Calu3 (cell line): ENCODE results near the gene MMS19. TPM values are rescaled to one million over a fixed set of nuclear protein-coding genes. Genes with fewer than 3 reads are reported as not detected.

Source experiments
- BruUV-seq: library from RNA; stranded (reverse); fragments of 400-500 nt; replicated peaks from 2 replicates; lab custom pipeline; 2021; lab: Mats Ljungman, UMichigan
- CTCF ChIA-PET: fragments of 300-600 bp; sonication (Branson Sonifier 250); formaldehyde crosslinking; loops from one replicate; lab custom pipeline; 2022; ENCODE audit warnings: antibody characterized with exemption; lab: Charles Lee
- DNase-seq: peaks from one replicate; pipeline ENCODE4 v3.0.0; 2022
- H3K27ac Mint-ChIP-seq: one replicate; pipeline ENCODE4 v1.8.0; 2022; ENCODE audit warnings: mixed read lengths; ENCODE audit not compliant: unreplicated experiment
- H3K27me3 Mint-ChIP-seq: one replicate; pipeline ENCODE4 v1.8.0; 2022; ENCODE audit warnings: mixed read lengths; ENCODE audit not compliant: unreplicated experiment
- H3K36me3 Mint-ChIP-seq: one replicate; pipeline ENCODE4 v1.8.0; 2022; ENCODE audit warnings: mild to moderate bottlenecking, moderate library complexity, mixed read lengths; ENCODE audit not compliant: insufficient read depth, unreplicated experiment
- H3K4me1 Mint-ChIP-seq: one replicate; pipeline ENCODE4 v1.8.0; 2022; ENCODE audit warnings: mild to moderate bottlenecking, low read depth, mixed read lengths; ENCODE audit not compliant: unreplicated experiment
- H3K4me3 Mint-ChIP-seq: one replicate; pipeline ENCODE4 v1.8.0; 2022; ENCODE audit warnings: mild to moderate bottlenecking, low read depth, moderate library complexity, mixed read lengths; ENCODE audit not compliant: unreplicated experiment
- H3K9me3 Mint-ChIP-seq: one replicate; pipeline ENCODE4 v1.8.0; 2022; ENCODE audit warnings: low read depth, mixed read lengths; ENCODE audit not compliant: unreplicated experiment
- CTCF ChIP-seq: fragments of 200-600 bp; IDR thresholded peaks from one replicate; pipeline ENCODE4 v1.8.0; 2022; ENCODE audit warnings: antibody characterized with exemption; ENCODE audit not compliant: unreplicated experiment
- intact Hi-C: fragments of 100-400 bp; cut with micrococcal nuclease; formaldehyde crosslinking; loops from one replicate; pipeline ENCODE4 v1.10.0; 2022; ENCODE audit not compliant: unreplicated experiment
- total RNA-seq: library from RNA; stranded (reverse); gene quantifications from 2 replicates; pipeline ENCODE4 v1.2.3, GENCODE V29; 2022

Gene MMS19
- total RNA-seq, 1 experiment from 2014 or later = 46.5 TPM

GRCh38 chr10:97485647-97486281 lies 12.5 kb downstream of the MMS19 start:
- H3K9me3 Mint-ChIP-seq = no peaks in the 10 kb centered on the region
- CTCF ChIA-PET = no interaction called here
- H3K27me3 Mint-ChIP-seq = no peaks in the 10 kb centered on the region
- peaks cover 12% of the 10 kb centered on the region for H3K36me3 Mint-ChIP-seq
- H3K4me3 Mint-ChIP-seq = no peak overlapping the region
- intact Hi-C loops = no loop called here
- no peaks in the 10 kb centered on the region for H3K4me1 Mint-ChIP-seq
- DNase-seq = no peak
- BruUV-seq = no TSS peak
- H3K27ac Mint-ChIP-seq = no peak overlapping the region
- TF ChIP-seq CTCF = no peak

- H3K27me3 Mint-ChIP-seq = no peaks in the 10 kb centered on the region
- no peak for TF ChIP-seq CTCF
- no peaks in the 10 kb centered on the region for H3K9me3 Mint-ChIP-seq
- no peak overlapping the region for H3K27ac Mint-ChIP-seq
- CTCF ChIA-PET = no interaction called here
- no TSS peak for BruUV-seq
- DNase-seq = no peak
- H3K4me3 Mint-ChIP-seq = no peak overlapping the region
- H3K36me3 Mint-ChIP-seq = peaks cover 20% of the 10 kb centered on the region
- intact Hi-C loops = no loop called here
- H3K4me1 Mint-ChIP-seq = no peaks in the 10 kb centered on the region
Measured at GRCh38 chr10:97483921-97484320, 14.3 kb downstream of the MMS19 start.

GRCh38 chr10:97483506-97483905 lies 14.7 kb downstream of the MMS19 start:
- no TSS peak for BruUV-seq
- CTCF ChIA-PET = no interaction called here
- Mint-ChIP-seq H3K9me3 (no peaks in the 10 kb centered on the region), H3K4me1 (no peaks in the 10 kb centered on the region), H3K27me3 (no peaks in the 10 kb centered on the region), H3K4me3 (no peak overlapping the region), H3K36me3 (peaks cover 20% of the 10 kb centered on the region), H3K27ac (no peak overlapping the region)
- TF ChIP-seq CTCF = no peak
- intact Hi-C loops = no loop called here
- no peak for DNase-seq

GRCh38 chr10:97482381-97482780 lies 15.8 kb downstream of the MMS19 start:
- H3K4me1 Mint-ChIP-seq = no peaks in the 10 kb centered on the region
- H3K27ac Mint-ChIP-seq = no peak overlapping the region
- CTCF ChIA-PET = no interaction called here
- H3K27me3 Mint-ChIP-seq = no peaks in the 10 kb centered on the region
- no peak for TF ChIP-seq CTCF
- no TSS peak for BruUV-seq
- H3K36me3 Mint-ChIP-seq = peaks cover 20% of the 10 kb centered on the region
- H3K4me3 Mint-ChIP-seq = no peak overlapping the region
- H3K9me3 Mint-ChIP-seq = no peaks in the 10 kb centered on the region
- no peak for DNase-seq
- intact Hi-C loops = no loop called here
